Endothelial cell of umbilical vein (primary cell): ENCODE measurements around the gene GSTA1. TPM values are rescaled to one million over a fixed set of nuclear protein-coding genes. Genes with fewer than 3 reads are reported as not detected.
"Not testable (repeated sequence)": the region's sequence is repeated elsewhere in the genome, so short reads cannot be mapped to it uniquely, and the experiment has no call there.

Experiments used
- BruUV-seq: library from RNA; stranded (reverse); fragments of 400-500 nt; replicated peaks from 2 replicates; lab custom pipeline; 2021; lab: Mats Ljungman, UMichigan
- CTCF ChIA-PET: fragments of 300-600, 350-600 bp; sonication (Branson Sonifier 250); formaldehyde crosslinking; loops from one replicate; lab custom pipeline; 2021; ENCODE audit warnings: antibody characterized with exemption, inconsistent platforms; lab: Charles Lee
- POLR2A ChIA-PET: fragments of 300-600, 350-600 bp; sonication (Branson Sonifier 250); formaldehyde crosslinking; loops from one replicate; lab custom pipeline; 2021; ENCODE audit warnings: antibody characterized with exemption, inconsistent platforms; lab: Charles Lee
- DNase-seq: peaks from one replicate; pipeline ENCODE4 v3.0.0-alpha.2; 2011; ENCODE audit warnings: low read depth, low spot score
- FAIRE-seq: peaks from 2 replicates; lab custom pipeline; 2011; peaks lifted over from hg19 to GRCh38; lab: Jason Lieb, UNC
- H2AFZ ChIP-seq: 2 replicates; pipeline ENCODE4 v1.6.0; 2012; ENCODE audit warnings: low read depth, low read length, control low read depth, inconsistent platforms
- H3K27ac ChIP-seq: 2 replicates; pipeline ENCODE4 v1.5.1; 2011; ENCODE audit warnings: low read depth, mild to moderate bottlenecking, control low read depth, low read length, moderate library complexity; ENCODE audit not compliant: insufficient read depth
- H3K27me3 ChIP-seq, 2 experiments: 2 replicates each; pipeline versions ENCODE4 v1.6.0 to v1.6.1; 2011; ENCODE audit warnings: low read length in 2 of 2, mixed read lengths in 1 of 2; ENCODE audit not compliant: control insufficient read depth in 2 of 2, insufficient read depth in 2 of 2
- H3K36me3 ChIP-seq, 2 experiments: 2 replicates in 1 of 2; 3 replicates in 1 of 2; pipeline ENCODE4 v1.5.1; 2011; ENCODE audit warnings: low read length in 2 of 2, mild to moderate bottlenecking in 1 of 2, moderate library complexity in 1 of 2; ENCODE audit not compliant: control insufficient read depth in 2 of 2, insufficient read depth in 2 of 2; ENCODE audit errors: extremely low read depth in 1 of 2
- H3K4me1 ChIP-seq: 3 replicates; pipeline ENCODE4 v1.5.1; 2011; ENCODE audit warnings: mild to moderate bottlenecking, low read length; ENCODE audit not compliant: control insufficient read depth, insufficient read depth; ENCODE audit errors: extremely low read depth
- H3K4me2 ChIP-seq: 2 replicates; pipeline ENCODE4 v1.6.1; 2011; ENCODE audit warnings: low read length, control low read depth, mixed read lengths; ENCODE audit not compliant: insufficient read depth
- H3K4me3 ChIP-seq, 3 experiments: fragments of 200-600 bp in 1 of 3; sonication (generic), shearing (Covaris generic) in 1 of 3; replicated peaks in 1 of 3; 2 replicates each; pipeline ENCODE4 v1.5.1; 2011 to 2016; ENCODE audit warnings: control low read depth in 3 of 3, low read length in 3 of 3, mild to moderate bottlenecking in 2 of 3, inconsistent platforms in 1 of 3, low read depth in 1 of 3, moderate library complexity in 1 of 3; ENCODE audit not compliant: insufficient read depth in 1 of 3
- H3K79me2 ChIP-seq: 2 replicates; pipeline ENCODE4 v1.6.0; 2012; ENCODE audit warnings: low read length, inconsistent platforms; ENCODE audit not compliant: control insufficient read depth, insufficient read depth
- H3K9ac ChIP-seq: replicated peaks from 2 replicates; pipeline ENCODE3; 2011; ENCODE audit warnings: low read length, control low read depth; ENCODE audit not compliant: insufficient read depth; ENCODE audit errors: extremely low read depth
- H3K9me1 ChIP-seq: replicated peaks from 3 replicates; pipeline ENCODE4 v1.6.0; 2011; ENCODE audit warnings: mild to moderate bottlenecking, low read length; ENCODE audit not compliant: control insufficient read depth, insufficient read depth; ENCODE audit errors: extremely low read depth
- H3K9me3 ChIP-seq: replicated peaks from 2 replicates; pipeline ENCODE4 v1.5.1; 2012; ENCODE audit warnings: low read length, inconsistent platforms; ENCODE audit not compliant: control insufficient read depth, insufficient read depth
- H4K20me1 ChIP-seq: replicated peaks from 2 replicates; pipeline ENCODE3; 2011; ENCODE audit warnings: mild to moderate bottlenecking, low read length; ENCODE audit not compliant: control insufficient read depth, insufficient read depth; ENCODE audit errors: extremely low read depth
- CTCF ChIP-seq, 2 donors: IDR thresholded peaks; 1 replicate in 1 of 2; 2 replicates in 1 of 2; pipeline ENCODE4 v1.5.1; 2011; ENCODE audit warnings: low read length in 2 of 2, mild to moderate bottlenecking in 2 of 2, moderate library complexity in 2 of 2, control low read depth in 1 of 2, inconsistent platforms in 1 of 2, low read depth in 1 of 2; ENCODE audit not compliant: insufficient read depth in 1 of 2; ENCODE audit errors: extremely low read depth in 1 of 2
- EZH2 ChIP-seq: IDR thresholded peaks from 2 replicates; pipeline ENCODE4 v1.6.1; 2012; ENCODE audit warnings: borderline replicate concordance, low read depth, mild to moderate bottlenecking, moderate library complexity, low read length, inconsistent platforms; ENCODE audit not compliant: severe bottlenecking
- FOS ChIP-seq: IDR thresholded peaks from 2 replicates; pipeline ENCODE4 v1.6.1; 2011; ENCODE audit warnings: mild to moderate bottlenecking, low read length, moderate library complexity, borderline replicate concordance; ENCODE audit not compliant: insufficient read depth
- GATA2 ChIP-seq: IDR thresholded peaks from 2 replicates; pipeline ENCODE4 v1.7.0; 2011; ENCODE audit warnings: low read depth, mild to moderate bottlenecking, moderate library complexity, mixed read lengths, low read length; ENCODE audit not compliant: insufficient read length, insufficient read depth
- JUN ChIP-seq: IDR thresholded peaks from 2 replicates; pipeline ENCODE4 v1.6.1; 2011; ENCODE audit warnings: borderline replicate concordance, low read depth; ENCODE audit not compliant: insufficient read length, insufficient read depth
- MAX ChIP-seq: IDR thresholded peaks from 2 replicates; pipeline ENCODE4 v1.6.1; 2011; ENCODE audit not compliant: insufficient read depth, insufficient read length
- MYC ChIP-seq: IDR thresholded peaks from one replicate; pipeline ENCODE4 v1.6.1; 2011; ENCODE audit warnings: mild to moderate bottlenecking, low read depth, low read length
- POLR2A ChIP-seq: IDR thresholded peaks from 2 replicates; pipeline ENCODE4 v1.6.1; 2012; ENCODE audit warnings: low read depth, mild to moderate bottlenecking, control low read depth, low read length
- POLR2AphosphoS5 ChIP-seq: IDR thresholded peaks from 2 replicates; pipeline ENCODE4 v1.6.1; 2012; ENCODE audit warnings: low read depth, mild to moderate bottlenecking, control low read depth, low read length, moderate library complexity; ENCODE audit not compliant: insufficient read depth
- dilution Hi-C: fragments of 300-500 bp; cut with MboI; formaldehyde crosslinking; loops from one replicate; pipeline ENCODE4 v1.15.0; 2019; ENCODE audit warnings: low sequenced_read_pairs; ENCODE audit not compliant: extremely low pct_ligation_motif_present
- intact Hi-C: fragments of 100-400 bp; cut with micrococcal nuclease; formaldehyde crosslinking; loops from one replicate; pipeline ENCODE4 v1.10.0; 2022
- polyA plus RNA-seq, 4 experiments: library from polyadenylated mRNA; depleted of rRNA in 3 of 4; stranded (reverse) in 3 of 4; unstranded in 1 of 4; fragments of >200 nt; gene quantifications; 2 replicates each; pipeline versions ENCODE4 v1.2.1 to v1.2.3, GENCODE V29; 2011 to 2012; ENCODE audit warnings: missing spikeins in 1 of 4
- total RNA-seq: library from RNA; stranded (reverse); gene quantifications from 2 replicates; pipeline ENCODE4 v1.2.3, GENCODE V29; 2021

Gene GSTA1
- total and polyA plus RNA-seq, 2 donors (not counting 3 experiments of a cell fraction or from before 2014, with no cell fraction given), result not detected

GRCh38 chr6:52827073-52827783 is 23.6 kb upstream of the GSTA1 start:
- H3K79me2 ChIP-seq, H3K9me3 ChIP-seq, H3K9me1 ChIP-seq, BruUV-seq, H3K4me2 ChIP-seq, DNase-seq, H3K36me3 ChIP-seq, FAIRE-seq, dilution Hi-C loops, H2AFZ ChIP-seq, CTCF ChIA-PET, H3K4me3 ChIP-seq, H3K27ac ChIP-seq, H3K9ac ChIP-seq, POLR2A ChIA-PET, H4K20me1 ChIP-seq, H3K27me3 ChIP-seq, H3K4me1 ChIP-seq: not testable (repeated sequence)
- intact Hi-C loops, result loop anchor here (1.0 kb wide), 1 partner anchor 41 kb away; no protein-coding TSS in a partner anchor

GRCh38 chr6:52826513-52826912 is 22.9 kb upstream of the GSTA1 start:
- Histone ChIP-seq H3K4me2 (no peak overlapping the region), H3K9ac (no peak overlapping the region), H3K27me3 (no peaks in the 10 kb centered on the region), H3K36me3 (no peaks in the 10 kb centered on the region), H3K4me3 (no peak overlapping the region), H4K20me1 (no peaks in the 10 kb centered on the region), H2AFZ (no peak overlapping the region), H3K79me2 (no peaks in the 10 kb centered on the region), H3K9me1 (no peaks in the 10 kb centered on the region), H3K27ac (no peak overlapping the region), H3K9me3 (no peaks in the 10 kb centered on the region), H3K4me1 (no peaks in the 10 kb centered on the region)
- FAIRE-seq (no peak), DNase-seq (no peak)
- dilution Hi-C loops (no loop called here), intact Hi-C loops (no loop called here)
- TF ChIP-seq CTCF (IDR thresholded peaks at IDR 0.05; ENCODE audit: extremely low read depth in 1 of 2, insufficient read depth in 1 of 2, low read depth in 1 of 2, low read length in 2 of 2) (no peak), MYC (no peak), JUN (no peak), EZH2 (no peak), GATA2 (no peak), MAX (no peak), POLR2AphosphoS5 (no peak), POLR2A (no peak), FOS (no peak)
- POLR2A ChIA-PET, result no interaction called here
- BruUV-seq, result no TSS peak
- CTCF ChIA-PET, result no interaction called here
